HG03439 (cell line): ENCODE results near the gene RPS10.

Experiments
- ATAC-seq: cut with Tn5 transposase; IDR thresholded peaks from one replicate; pipeline ENCODE4 v1.9.1; 2021; ENCODE audit warnings: mild to moderate bottlenecking, moderate library complexity; ENCODE audit not compliant: unreplicated experiment

Gene RPS10

GRCh38 chr6:34425498-34426410 lies at the start of gene RPS10:
RPS10 (minus strand) TSS chr6:34426069; CDS start chr6:34425221, 848 bp downstream.
- ATAC-seq, result peak; percentile 89

DNA sequence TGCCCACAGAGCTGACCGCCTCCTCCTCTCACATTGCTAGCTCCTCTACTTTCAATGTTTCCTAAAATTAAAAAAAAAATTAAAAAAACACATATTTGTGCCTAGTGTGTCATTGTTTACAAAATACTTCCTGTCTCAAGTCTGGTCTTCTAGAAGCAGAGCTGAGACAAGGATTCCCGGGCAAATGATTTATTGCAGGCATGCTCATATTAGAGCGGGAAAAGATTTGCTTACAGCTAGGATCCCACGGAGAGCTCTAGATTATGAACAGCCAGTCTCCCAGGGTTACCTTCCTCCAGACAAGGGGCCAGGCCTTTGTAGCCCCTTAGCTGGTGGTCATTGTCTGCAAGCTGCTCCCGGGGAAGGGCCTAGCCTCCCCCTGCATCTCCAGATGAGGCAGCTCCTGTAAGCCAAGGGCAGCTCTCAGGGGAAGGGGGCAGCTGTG lies 49.4 kb upstream of the RPS10 start:
- no peak for ATAC-seq

DNA sequence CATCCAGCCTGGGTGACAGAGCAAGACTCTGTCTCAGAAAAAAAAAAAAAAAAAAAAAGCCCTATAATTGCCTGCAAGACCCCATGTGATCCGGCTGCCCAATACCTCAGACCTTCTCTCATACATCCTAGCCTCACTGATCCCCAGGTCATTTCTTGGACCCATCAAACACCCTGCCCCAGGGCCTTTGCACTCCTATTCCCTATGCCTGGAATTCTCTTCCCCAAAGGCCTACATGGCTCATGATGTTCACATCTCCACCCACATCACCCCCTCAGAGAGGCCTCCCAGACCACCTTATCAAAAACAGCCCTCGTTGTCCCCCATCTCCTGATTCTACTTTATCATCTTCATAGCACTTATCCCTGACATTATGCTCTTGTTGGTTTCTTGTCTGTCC lies 48.9 kb upstream of the RPS10 start:
- no peak for ATAC-seq

GRCh38 chr6:34473967-34474366 lies 48.1 kb upstream of the RPS10 start:
- ATAC-seq, result no peak

GRCh38 chr6:34472425-34472824 lies 46.6 kb upstream of the RPS10 start:
- no peak for ATAC-seq

DNA sequence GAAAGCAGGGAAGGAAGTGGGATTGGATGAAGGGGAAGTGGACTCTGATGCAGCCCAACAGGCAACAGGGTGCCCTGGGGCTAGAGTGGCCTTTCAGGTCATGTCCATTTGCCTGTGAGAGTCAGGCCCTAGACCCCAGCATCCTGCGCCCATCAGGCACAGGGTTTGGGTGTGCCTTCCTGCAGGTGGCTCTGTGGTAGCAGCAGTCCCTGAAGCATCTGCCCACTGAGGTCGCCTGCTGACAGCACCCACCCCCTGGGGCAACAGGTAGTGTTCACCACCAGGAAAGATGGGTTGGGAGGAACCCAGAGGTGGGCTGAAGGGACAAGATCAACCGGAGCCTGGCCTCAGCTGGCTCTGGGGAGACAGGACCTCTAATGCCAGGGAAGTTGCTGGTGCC lies 43.6 kb upstream of the RPS10 start:
- ATAC-seq, result no peak

DNA sequence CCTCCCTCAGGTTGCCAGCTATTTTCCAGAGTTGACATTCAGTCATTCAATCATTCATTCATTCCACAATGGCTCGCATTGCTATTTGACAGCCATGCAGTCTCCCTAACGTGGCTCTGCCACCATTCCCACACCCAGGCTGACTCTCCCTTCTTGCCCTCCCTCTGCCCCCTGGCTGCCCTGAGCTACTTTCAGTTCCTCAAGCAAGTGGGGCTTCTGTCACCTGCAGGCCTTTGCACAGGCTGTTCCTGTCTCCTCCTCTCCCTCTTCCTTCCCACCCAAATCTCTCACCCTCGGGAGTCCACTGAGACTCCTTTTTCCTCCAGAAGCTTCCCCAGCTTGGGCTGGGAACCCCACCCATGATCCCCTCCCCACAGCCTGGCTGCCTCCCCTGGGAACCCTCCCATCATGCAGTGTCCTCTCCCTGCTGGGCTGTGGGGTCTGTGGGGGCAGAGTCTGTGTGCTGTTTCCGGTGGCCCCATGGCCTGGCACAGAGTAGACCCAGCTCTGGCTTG lies 42.6 kb upstream of the RPS10 start:
- no peak for ATAC-seq

DNA sequence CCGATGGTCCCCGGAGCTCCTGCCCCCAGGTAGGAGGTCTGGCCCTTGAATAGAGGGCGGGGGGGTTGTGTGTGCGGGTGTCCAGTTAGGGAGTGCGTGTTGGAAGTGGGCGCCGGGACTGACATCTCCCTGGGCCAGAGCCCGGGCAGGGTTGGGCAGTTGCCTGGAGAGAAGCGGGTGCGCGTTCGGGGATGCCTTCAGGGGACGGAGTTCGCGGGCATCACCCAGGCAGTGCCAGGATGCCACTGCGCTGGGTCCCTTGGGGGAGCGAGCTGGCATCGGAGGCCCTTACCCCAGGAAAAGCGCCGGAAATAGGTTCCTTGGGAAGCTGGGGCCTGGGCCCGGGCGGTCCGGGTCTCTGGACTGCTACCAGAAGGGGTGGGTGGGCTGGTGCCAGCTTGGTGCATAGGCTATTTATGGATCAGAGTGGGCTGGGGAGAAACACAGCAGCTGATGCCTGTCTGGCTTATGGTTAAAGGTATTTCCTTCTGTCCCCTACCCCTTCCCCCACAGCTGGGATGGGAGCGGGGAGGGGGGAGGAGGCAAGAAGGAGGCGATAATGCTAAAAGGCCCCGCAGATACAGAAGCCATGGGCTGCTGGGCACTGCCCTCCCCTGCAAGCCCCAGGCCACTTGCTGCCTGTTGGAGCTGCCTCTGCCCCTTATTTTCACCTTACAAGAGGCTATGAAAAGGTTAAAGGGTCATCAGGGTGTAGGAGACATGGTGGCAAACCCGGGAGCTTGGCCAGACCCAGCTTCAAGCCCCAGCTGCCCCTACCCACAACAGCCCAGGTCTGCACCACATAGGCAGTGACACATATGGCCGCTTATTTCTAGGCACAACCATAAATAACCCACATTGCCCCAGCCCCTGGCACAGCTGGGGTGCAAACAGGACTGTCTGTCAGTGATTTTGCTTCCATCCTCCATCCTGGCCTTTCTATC lies 40.6 kb upstream of the RPS10 start:
- ATAC-seq, result no peak

GRCh38 chr6:34465531-34466241 lies 39.8 kb upstream of the RPS10 start, which contains the start of gene PACSIN1:
PACSIN1 (plus strand) TSS chr6:34466076; CDS start chr6:34526306, 60,230 bp downstream.
- ATAC-seq, result no peak

GRCh38 chr6:34463849-34464248 lies 38.0 kb upstream of the RPS10 start:
- no peak for ATAC-seq

- no peak for ATAC-seq
These were observed 37.4 kb upstream of the RPS10 start for GRCh38 chr6:34463299-34463698.

DNA sequence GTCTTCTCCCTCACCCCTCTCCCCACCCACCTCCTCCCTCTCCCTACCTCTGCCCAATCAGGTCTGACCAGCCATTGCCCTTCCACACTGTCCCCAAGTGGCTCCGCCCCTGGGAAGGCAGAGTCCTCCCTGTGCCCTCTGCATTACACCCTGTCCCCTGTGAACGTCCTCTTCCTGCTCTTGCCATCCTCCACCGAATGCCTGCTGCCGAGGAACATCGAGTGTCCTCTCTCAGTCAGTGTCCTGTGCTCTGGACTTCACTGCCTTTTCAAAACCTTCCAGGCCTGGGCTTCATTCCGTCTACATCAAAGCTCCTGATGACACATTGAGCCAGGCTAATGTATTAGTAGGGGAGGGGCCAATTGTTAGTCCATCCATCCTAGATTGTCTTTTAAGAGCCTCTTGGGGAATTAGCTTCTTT lies 36.7 kb upstream of the RPS10 start:
- no peak for ATAC-seq

DNA sequence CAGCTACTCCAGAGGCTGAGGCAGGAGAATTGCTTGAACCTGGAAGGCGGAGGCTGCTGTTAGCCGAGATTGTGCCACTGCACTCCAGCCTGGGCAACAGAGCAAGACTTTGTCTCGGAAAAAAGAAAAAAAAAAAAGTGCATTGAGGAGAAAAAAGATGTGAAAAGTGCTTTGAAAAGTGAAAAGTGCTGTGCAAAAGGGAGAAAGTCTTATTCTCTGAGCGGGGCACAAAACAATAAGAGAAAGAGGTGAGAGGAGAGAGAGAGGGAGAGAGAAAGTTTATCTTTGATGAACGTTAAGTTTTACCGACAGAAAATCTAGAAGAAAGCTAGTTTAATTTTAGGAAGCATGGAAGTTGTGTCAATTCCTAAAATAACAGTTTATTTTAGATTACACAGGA lies 36.1 kb upstream of the RPS10 start:
- no peak for ATAC-seq

- no peak for ATAC-seq
These were observed 35.1 kb upstream of the RPS10 start for GRCh38 chr6:34460796-34461507.

DNA sequence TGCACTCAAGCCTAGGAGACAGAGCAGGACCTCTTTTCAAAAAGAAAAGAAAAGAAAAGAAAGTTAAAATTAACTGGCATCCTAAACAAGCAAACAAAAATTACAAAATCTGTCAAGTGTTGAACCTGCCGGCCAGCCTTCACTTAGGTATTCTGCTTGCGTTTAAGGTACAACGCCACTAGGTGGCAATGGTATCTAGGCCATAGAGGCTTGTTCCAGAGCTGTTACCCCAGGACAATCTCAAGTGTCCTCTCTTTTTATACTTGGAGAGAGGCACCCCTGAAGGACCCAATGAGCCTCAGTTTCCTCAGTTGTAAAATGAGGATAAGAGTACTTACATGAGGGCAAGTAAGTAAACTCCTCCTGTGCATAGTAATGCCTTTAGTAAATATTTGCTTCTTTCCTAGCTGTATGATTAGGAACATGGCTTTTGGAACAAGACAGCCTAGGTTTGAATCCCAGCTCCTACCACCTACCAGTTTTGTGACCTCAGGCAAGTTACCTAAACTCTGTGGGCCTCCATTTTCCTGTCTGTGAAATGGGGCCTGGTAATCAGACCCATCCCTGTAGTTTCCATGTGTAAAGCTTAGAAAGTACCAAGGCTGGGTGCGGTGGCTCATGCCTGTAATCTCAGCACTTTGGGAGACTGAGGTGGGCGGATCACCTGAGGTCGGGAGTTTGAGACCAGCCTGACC lies 34.2 kb upstream of the RPS10 start:
- ATAC-seq, result no peak

- ATAC-seq, result no peak
These were observed 32.2 kb upstream of the RPS10 start for GRCh38 chr6:34457742-34458735.

DNA sequence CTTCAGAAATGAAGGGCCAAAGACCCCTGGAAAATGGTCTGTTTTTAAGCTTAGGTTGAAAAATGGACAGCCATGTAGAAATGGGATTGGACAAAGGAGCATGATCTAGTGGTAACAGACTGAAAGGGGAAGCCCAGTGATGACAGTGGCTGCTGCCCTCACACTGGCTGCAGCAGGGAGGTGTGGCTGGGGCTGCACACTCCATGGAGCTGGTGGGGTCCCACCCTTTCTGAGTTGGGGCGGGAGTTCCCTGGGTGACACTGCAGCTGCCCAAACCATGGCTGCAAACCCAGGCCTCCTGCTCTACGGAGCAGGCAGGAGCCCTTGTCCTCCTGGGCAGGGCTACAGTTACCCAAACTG lies 31.5 kb upstream of the RPS10 start:
- ATAC-seq, result no peak

DNA sequence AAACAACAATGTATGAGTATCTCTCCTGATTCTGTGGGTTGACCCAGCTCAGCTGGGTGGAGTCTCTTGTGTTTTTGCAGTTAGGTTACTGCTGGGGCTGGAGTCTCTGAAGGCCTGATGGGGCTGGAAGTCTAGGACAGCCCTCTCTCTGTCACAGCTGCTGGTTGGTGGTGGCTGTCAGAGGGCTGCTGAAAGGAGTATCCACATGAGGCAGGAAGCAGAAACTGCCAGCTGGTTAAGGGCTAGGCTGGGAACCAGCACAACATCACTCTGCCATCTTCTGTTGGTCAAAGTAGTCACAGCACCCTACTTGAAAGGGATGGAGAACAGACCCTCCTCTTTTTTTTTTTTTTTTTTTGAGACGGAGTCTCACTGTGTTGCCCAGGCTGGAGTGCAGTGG lies 30.0 kb upstream of the RPS10 start:
- ATAC-seq, result no peak
